Stimulated activated CD4-positive, alpha-beta T cell treated with anti-CD3 and anti-CD28 coated beads, Interleukin-4, amount 100 ng/mL, for 48 hours (primary cell): Measurements from ENCODE around the gene PITX3.

Experiments
- DNase-seq, 2 donors: peaks; one replicate each; pipeline ENCODE4 v3.0.0-alpha.2; 2020; ENCODE audit warnings: low read depth in 2 of 2

PITX3 gene

DNA sequence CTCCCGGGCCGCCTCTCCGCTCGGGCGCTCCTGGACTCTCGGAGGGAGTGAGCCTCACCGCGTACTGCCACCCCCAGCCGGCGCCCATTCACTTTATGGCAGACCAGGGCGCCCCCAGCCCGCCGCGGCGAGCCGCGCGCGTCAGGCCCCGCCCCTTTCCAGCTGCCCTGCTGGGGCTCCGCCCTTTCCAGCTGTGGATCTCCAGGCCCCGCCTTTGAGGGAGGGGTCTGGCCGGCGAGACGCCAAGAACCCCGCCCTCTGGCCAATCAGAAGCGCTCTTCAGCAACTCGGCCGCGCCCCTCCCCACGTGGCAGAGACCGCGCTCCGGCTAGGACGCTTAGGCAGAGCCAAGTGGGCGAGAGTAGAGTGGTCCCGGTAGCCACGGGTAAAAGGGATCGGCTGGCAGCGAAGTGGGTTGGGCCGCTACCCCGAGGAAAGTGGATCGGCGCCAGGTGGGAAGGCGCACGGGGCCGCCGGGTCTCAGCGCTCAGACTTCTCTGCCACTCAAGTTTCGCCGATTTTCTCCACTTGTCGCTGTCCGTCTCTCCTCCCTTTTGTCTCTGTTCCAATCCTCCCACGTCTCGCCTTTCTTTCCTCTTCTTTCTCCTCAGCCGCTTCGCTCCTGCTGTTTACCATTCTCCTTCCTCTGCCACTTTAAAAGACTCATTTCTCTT lies at the start of gene PITX3:
Gene PITX3, minus strand, starts transcription at position 69 of the 674 bp plus-strand sequence. CDS start 9,432 bp downstream, outside the sequence.
- peak; percentile 85 to 93 for DNase-seq

DNA sequence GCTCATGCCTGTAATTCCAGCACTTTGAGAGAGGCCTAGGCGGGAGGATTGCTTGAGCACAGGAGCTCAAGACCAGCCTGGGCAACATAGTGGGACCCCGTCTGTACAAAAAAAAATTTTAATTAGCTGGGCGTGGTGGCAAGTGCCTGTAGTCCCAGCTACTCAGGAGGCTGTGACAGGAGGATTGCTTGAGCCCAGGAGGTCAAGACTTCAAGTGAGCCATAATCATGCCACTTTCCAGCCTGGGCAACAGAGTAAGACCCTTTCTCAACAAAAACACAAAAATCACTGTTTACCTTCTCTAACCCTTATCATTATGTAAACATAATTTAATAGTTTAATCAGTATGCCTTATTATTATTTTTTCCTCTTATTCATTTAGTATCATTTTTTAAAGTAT lies 48.5 kb upstream of the PITX3 start:
- DNase-seq = no peak

DNA sequence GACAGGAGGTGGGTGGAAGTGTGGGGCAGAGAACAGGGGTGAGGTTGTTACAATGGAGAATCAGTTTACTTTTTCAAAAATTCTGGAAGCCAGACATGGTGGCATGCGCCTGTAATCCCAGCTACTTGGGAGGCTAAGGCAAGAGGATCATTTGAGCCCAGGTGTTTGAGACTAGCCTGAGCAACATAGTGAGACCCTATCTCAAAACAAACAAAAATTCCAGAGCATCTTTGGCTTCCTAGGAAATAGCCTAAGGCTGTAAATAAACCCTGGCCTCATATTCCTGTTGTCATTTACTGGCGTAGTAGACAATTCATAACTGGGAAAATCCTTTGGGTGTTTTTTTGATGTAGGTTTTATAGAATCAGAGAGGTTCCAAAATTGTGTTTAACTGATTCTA lies 48.0 kb upstream of the PITX3 start:
- no peak for DNase-seq

DNA sequence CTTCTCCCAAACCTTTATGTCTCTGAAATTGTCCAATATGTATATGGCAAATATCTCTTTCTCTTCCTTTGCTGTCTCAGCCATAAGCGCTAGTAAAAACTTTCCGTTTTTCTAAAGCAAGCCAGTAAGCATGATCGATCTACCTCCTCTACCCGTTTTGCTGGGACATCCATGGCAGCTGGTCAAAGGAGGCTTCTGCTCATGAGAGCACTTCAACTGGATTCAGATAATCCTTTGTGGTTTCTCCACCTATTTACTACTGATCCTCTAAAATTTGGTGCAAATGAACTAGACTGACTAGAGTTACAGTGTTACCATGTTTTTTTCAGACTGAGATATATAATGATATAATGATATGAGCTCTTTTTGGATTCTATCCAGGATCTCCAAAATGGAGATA lies 46.7 kb upstream of the PITX3 start:
- no peak for DNase-seq

DNA sequence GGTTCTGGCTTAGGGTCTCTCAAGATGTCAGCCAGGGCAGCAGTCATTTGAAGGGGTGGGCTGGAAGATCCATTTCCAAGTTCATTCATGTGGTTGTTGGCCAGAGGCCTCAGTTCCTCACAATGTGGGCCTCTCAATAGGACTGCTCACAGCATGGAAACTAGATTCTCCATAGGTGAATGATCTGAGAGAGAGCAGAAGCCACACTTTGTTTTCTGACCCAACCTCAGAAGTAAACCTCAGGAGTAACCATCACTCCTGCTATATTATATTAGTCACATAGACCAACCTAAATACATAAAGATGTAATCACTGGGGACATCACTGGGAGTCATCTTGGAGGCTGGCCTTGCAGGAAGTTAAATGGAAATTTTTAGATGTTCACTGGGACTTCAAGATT lies 46.2 kb upstream of the PITX3 start:
- no peak for DNase-seq

DNA sequence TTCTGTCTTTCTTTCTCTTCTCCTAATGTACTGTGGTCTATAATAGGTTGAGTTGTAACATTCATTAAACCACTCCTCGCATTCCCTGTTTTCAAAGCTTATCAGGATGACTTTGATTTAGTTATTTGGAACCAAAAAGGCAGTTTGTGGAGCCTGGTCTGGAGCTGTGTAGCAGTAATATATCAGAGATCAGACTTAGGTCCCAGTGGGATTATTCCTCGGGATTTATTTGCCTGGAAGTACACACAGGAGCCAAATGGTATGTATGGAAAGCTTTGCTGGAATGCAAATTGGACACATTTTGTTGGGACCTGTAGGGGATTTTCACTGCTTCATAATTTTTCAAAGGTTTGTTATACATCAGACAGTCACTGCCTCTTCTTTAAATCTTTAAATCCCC lies 44.9 kb upstream of the PITX3 start:
- DNase-seq = no peak

DNA sequence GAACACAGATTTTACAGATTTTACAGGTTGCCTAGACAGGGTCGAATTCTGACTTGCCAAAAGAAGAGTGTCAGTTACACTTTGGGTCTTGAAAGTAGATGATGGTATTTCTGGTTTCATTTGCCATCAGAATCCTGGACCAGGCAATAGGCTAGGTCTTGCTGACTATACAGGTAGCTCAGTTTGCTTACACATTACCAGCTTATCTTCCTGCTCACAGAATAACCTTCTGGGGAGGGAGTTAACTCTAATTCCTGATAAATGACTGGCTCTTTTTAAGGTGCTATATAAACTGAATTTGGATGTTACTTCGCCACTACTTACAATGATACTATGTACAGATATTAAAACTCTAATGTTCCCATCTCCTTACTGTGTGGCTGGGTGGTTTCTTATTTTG lies 43.8 kb upstream of the PITX3 start:
- no peak for DNase-seq

DNA sequence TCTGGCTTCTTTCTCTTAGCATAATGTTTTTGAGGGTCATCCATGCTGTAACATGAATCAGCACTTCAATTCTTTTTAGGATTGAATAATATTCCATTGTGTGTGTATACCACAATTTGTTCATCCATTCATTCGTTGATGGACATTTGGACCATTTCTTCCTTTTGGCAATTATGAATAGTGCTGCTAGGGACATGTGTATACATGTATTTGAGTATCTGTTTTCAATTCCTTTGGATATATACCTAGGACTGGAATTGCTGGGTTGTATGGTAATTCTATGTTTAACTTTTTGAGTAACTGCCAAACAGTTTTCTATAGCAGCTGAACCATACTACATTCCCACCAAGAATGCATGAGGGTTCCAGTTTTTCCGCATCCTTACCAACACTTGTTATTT lies 43.2 kb upstream of the PITX3 start:
- no peak for DNase-seq

DNA sequence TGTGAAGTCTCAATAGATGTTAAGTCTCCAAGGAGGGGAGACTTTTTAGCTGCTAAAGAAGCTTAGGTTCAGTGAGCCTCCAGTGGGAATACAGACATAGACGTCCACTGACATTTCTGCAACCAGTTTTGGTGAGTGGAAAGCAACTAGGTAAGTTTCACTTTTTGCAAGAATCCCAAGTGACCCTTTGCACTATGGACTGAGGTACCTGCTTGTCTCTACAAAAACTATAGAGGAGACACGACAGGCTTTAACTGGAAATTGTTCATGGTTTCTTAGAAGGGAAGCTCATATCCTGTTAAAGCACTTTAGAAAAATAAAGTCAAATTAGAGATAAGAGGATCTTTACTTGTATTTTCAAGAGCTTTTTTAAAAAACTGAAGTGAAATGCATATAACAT lies 42.6 kb upstream of the PITX3 start:
- no peak for DNase-seq

DNA sequence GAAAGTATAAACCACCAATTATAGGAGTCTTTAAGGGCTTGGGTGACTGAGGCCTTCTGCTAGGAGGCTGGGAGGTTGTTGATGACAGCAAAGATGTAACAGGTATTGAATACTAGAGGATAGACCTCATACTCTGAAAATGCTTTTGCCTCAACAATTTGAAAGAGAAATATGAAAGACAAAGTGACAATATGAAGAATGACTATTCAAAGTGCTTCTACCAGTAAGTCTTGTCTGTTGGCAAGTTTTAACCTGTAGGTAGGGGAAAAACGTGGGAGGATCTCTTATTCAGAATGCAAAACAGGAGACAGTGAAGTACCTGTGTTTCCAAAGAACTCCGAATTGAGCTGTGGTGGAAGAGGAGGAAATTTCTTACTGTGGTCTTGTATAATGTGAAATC lies 42.2 kb upstream of the PITX3 start:
- DNase-seq = no peak

DNA sequence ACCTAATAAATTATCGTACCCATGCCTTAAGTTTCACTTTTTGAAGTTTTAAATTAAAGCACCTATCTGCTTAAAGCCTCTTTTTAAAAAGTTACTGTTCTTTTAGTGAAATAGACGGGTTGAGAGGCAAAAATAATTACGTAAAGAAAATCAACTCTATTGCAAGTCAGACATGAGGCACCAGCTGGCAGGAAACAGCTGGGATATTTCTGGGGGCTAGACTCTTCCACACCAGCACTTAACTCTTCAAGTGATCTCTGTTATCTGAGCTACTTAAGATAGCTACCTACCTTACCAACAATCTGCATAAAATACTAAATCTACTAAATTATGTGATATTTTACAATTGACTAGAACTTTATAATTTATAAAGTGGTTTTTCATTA lies 39.8 kb upstream of the PITX3 start:
- DNase-seq = no peak

DNA sequence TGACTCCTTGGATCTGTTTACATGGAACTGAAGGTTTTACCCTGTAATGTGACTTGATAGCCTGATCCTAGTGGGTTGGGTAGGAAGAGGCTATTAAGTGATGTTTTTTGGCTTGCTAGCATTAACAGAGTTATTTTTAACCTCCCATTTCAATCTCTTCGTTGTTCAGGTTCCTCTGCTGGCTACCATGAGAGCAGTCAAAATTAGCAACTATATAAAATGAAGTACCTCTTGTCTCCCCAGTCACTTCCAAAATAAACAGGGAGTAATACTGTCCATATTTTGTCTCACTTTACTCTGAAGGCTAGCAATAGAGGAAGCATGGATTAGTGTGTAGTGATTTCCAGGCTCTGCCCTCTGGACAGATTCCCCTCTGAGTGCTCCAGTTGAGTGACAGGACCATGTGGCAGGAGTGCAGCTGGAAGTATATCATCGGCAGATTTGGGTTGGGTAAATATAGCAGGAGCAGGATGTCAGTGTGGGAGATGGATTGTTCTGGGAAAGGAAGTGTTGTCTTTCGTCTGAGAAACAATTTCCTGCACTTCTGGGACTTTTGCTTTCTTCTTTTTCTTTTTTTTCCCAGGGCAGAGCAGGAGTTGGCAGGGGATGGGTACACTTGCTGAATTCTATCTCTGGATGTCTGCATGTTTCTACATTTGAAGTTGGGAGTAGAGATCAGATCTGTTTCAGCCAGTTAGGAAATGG lies 39.2 kb upstream of the PITX3 start:
- no peak for DNase-seq

DNA sequence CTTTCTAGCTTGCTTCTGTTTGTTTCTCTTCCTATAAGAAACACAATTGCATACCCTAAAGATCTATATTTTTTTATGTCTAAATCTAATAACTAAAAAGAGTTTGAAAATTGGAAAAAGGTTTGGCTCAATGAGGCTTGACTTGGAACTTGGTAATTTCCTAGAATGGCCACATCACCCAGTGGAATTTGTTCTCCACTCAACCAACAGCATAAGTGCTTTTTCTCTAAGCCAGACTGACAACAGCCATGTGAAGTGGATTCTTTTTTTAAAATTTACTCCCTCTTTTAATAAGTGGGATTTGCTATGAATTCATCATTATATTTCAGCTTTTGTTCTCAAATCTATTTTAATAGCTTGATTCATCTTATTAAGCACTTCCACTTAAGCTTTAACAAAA lies 37.8 kb upstream of the PITX3 start:
- DNase-seq = no peak

DNA sequence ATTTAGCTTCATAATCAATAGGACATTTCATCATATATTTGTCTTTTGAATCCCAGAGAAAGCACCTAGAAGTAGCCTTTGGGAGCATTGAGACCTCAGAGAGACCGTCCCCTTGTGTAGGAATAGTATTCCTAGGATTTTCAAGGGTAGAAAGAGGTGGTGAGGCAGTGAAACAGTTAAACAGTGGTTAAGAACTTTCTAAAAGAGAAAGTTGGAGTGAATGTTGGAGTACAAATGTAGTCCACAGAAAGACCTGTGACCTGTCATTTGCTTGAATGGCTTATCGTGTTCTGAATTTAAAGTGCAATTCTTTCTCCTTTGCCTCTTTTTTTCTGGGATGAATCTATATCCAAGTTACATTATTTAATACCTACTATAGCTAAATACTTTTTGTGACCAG lies 34.0 kb upstream of the PITX3 start:
- DNase-seq = no peak

DNA sequence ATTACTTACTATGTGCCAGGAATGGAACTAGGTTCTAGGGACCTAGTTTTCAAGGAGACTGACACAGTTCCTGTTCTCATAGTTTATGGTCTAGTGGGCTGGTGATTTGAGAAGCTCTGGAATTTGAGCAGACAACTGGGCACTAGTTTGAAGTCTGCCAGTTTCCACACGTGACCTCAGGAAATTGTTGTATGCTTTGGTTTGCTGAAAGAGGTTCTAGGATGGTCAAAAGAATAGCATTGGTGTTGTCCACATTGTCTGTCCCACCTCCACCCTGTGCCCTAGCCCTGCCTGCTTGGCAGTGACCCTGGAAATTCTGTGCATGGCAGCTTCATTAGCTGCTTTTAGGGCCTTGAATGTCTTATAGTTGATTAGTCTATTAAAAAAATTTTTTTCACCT lies 32.8 kb upstream of the PITX3 start:
- no peak for DNase-seq

DNA sequence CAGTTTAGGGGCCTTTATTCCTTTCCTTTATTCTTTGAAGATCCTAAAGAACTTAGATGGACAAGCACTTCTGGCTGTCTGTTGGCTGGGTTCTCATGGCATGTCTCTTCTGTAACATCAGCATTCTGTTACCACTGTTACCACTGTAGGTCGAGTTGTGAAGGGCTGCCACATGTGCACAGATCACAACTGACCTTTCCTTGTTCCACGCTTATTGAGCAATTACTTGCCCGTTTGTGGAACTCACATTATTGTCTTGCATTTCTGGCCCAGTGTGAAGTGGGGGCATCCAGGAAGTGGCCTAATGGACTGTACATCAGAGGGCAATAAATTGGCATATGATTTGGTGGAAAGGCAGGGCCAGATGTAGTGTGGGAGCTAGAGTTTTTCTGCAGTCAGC lies 27.7 kb upstream of the PITX3 start:
- DNase-seq = no peak

DNA sequence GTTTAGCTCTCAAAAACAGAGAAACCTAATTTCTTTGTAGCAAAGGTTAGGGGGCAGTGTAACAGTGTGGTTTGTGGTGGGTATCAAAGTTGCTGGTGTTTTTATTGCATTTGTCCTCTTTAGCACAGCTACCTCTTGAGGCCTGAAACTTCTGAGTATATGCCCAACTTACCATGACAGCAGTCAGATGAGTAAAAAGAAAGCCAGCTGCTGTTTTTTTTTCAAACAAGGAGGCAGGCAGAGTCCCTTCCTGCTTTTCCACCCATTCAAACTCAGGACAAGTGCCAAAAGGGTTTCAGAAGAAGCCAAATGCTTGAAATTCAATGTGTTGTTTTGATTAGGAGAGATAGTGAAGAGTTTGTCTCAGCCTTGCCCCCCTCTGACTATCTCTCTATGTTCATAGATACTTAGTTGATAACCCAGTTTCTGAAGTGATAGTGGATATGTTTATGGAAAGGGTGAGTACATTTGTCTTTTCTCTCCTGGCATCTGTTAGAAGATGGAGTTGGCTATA lies 27.1 kb upstream of the PITX3 start:
- DNase-seq = no peak

DNA sequence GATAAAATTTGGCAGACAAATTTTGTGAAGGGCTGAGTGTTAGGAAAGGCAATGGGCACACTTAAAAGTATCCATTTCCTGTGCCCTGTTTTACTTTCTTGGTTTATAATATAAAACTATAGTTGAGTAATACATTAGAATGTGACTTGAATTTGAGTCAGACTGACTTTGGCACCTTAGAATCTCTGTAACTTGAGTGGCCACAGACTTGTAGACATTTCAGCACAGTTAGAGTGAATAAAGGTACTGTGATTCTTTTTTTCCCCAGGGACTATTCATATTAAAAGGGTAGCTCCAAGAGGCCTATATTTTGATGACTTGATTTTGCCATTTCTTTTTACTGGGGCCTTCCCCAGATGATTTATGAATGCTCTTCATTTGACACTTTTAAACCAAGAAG lies 26.4 kb upstream of the PITX3 start:
- no peak for DNase-seq

DNA sequence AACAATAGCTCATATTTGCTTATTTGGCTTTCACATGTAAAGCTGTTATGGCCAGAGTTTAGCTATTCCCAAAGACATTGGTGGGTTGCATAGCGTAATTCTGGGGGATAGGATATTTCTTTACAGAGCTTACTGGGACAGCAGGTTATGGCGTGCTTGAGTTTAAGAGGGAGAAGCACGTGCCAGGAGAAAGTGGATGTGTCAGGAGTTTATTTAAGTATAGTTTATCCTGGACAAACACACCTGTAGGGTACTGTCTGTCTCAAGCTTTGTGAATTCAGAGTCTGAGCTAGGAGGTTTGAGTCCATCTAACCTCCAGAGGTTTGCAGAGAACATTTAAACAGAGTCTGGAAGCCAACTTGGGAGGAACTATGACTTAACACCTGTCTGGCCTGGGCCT lies 25.4 kb upstream of the PITX3 start:
- DNase-seq = no peak

DNA sequence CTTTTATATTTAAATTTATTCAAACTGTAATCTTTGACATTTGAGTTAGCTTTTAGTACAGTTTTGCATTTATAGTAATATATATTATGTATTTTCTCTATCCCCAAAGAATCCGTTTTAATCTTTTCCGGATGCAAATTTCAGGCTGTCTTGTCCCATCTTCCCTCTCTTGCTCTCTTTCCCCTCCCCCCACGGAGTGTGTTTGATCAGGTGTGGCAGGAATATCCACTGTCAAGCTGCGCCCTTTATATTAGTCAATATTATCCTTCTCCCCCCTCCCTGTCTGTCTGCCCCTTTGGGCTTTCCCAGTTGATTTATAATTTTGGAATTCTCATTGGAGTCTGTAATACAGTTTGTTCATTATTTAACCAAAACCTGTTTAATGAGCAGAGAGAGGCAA lies 23.1 kb upstream of the PITX3 start:
- no peak for DNase-seq

DNA sequence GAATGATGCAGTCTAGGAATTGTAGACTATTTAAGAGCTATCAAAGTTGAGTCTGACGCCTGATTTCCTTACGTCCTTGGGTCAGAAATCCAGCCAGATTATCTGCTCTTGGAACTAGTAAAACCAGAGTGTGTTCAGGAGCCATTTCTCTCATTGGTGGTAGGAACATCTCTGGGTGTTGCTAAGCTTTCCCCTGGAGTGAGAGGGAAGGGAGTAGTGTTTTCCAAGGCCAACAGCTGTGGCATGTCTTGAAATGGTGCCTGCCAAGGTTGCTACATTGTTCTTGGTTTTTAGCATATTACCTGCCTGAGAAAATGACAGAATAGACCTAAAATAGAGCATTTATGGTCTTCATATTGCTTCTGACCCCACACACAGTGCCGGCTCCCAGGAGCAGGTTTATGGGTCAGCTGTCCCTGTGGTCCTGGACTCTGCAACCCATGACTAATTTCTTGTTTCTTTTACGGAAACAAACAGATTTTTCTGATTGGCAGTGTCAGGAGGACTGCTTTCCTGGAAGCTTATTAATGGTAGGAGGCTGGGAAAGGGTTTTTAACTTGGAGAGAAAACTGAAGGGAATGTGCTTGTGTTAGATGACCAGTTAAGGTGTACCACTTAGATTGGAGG lies 21.5 kb upstream of the PITX3 start:
- DNase-seq = no peak

DNA sequence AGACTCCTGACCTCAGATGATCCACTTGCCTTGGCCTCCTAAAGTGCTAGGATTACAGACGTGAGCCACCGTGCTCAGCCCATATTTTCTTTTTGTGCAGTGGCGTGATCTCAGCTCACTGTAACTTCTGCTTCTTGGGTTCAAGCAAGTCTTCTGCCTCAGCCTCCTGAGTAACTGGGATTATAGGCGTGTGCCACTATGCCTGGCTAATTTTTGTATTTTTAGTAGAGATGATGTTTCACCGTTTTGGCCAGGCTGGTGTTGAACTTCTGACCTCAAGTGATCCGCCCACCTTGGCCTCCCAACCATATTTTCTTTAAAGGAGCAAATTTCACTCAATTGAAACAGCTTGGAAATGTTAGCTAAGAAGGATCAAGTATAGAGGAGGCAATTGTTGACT lies 20.5 kb upstream of the PITX3 start:
- DNase-seq = no peak

DNA sequence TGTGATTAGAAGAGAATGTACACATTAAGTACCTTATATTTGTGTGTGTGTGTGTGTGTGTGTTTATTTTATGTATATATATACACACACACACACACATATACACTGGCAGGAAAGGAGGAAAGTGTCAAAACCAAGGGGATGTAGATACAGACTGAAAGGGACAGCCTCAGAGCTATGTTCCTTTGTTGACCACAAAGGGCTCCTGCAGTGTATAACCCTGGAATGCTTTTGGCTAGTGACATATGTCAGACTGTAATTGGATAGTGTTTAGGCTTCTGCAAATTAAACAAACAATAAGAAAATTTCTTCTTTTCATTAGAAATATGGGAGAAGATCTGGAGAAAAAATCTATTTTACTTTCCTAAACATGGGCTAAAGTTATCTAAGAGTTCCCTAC lies 19.9 kb upstream of the PITX3 start:
- no peak for DNase-seq
